ENCODE results near the gene HRH3. TPM values are rescaled to one million over a fixed set of nuclear protein-coding genes. Genes with fewer than 3 reads are reported as not detected.

Gene HRH3
- total RNA-seq, 4 donors from 2014 or later: not detected

DNA sequence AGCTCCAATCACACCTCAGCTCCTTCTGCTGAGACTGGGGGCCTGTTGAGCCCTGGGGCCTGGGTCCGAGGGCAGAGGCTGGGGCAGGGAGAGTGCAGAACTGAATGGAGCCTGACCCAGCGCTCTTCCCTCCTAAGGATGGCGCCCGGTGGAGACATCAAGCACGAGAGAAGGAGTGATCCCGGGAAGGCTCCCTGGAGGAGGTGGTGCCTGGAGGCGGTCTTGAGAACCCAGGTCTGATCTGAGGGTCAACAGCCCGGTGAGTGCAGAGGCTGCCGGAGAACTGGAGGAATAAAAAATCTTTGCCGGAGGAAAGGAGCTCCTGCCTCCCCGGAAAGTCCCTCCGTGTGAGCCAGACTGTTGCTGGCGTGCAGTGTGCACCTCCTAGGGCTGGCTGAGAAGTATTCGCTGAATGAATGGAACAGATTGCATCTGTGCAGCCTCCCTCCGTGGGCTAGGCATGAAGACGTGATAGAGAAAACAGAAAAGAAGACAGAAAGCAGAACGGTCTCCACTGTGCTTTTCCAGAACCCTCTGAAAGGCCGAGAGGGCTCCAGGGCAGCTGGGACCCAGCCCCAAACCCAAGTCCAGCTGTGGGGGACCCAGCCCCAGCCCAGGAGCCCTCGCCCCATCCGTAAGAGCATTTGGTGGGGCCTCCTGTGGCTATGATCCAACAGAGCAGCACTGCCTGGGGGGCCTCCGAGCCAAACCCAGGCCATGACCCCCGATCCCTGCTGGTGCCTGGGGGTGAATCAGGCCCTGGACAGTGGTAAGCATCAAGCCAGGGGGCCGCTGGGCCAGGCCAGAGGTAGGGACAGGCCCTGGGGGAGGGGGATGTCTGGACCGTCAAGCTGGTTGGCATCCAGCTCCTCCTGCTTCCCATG, 6.9 kb upstream of the HRH3 start:
- peaks cover 57% of the 10 kb centered on the region for H3K27me3 ChIP-seq
- H3K27ac ChIP-seq: no peak overlapping the region
- whole genome bisulfite sequencing: 51% methylated on average over 17 of the region's 24 CpGs
- H3K4me1 ChIP-seq: peaks cover 16% of the 10 kb centered on the region
- H3K36me3 ChIP-seq: no peaks in the 10 kb centered on the region
- no peaks in the 10 kb centered on the region for H3K9me3 ChIP-seq
- no peak overlapping the region for H3K4me3 ChIP-seq
- no peak for DNase-seq (ENCODE audit: low spot score in 2 of 2)
- no peak for TF ChIP-seq EP300 (IDR thresholded peaks at IDR 0.05)
- no peak for TF ChIP-seq POLR2A (IDR thresholded peaks at IDR 0.05)
- no peak for TF ChIP-seq POLR2AphosphoS5 (IDR thresholded peaks at IDR 0.05)
- TF ChIP-seq, protein P1, sequence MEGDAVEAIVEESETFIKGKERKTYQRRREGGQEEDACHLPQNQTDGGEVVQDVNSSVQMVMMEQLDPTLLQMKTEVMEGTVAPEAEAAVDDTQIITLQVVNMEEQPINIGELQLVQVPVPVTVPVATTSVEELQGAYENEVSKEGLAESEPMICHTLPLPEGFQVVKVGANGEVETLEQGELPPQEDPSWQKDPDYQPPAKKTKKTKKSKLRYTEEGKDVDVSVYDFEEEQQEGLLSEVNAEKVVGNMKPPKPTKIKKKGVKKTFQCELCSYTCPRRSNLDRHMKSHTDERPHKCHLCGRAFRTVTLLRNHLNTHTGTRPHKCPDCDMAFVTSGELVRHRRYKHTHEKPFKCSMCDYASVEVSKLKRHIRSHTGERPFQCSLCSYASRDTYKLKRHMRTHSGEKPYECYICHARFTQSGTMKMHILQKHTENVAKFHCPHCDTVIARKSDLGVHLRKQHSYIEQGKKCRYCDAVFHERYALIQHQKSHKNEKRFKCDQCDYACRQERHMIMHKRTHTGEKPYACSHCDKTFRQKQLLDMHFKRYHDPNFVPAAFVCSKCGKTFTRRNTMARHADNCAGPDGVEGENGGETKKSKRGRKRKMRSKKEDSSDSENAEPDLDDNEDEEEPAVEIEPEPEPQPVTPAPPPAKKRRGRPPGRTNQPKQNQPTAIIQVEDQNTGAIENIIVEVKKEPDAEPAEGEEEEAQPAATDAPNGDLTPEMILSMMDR (IDR thresholded peaks at IDR 0.05): no peak

DNA sequence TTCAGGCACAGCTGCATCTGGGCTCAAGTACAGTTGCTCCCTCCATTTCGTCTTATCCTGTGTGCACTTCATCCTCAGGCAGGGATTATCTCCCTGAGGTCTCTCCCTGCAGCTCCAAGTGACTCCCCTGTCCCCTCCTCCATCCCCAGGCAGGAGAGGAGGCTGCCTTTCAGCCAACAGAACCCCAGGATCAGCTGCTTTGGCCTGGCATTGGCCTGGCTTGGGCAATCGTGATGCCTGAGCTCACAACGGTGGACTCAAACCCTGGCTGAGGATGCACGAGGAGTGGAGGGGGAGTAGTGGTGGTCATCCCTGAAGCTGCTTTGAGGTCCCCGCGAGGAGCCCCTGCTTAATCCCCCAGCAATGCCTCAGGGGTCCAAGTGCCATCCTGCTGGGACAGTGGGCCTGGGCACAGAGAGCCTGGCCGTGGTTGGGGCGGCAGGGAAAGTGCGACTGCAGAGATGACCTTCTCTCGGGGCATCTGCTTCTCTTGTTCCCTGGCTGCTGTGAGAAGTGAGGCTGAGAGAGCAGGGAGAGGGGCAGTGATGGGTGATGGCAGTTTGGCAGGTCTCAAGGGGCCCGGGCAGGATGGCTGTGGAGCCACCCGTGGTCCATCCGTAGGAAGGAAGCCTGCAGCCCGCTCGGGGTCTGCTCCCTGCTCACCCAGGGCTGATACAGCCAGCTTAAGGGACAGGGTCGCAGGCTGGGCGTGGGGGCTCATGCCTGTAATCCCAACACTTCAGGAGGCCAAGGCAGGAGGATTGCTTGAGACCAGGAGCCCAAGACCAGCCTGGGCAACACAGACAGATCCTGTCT, 6.0 kb upstream of the HRH3 start:
- no peak for DNase-seq (ENCODE audit: low spot score in 2 of 2)
- no peak overlapping the region for H3K4me3 ChIP-seq
- no peaks in the 10 kb centered on the region for H3K9me3 ChIP-seq
- no peak for TF ChIP-seq POLR2AphosphoS5 (IDR thresholded peaks at IDR 0.05)
- TF ChIP-seq, protein P1 (IDR thresholded peaks at IDR 0.05): no peak
- TF ChIP-seq EP300 (IDR thresholded peaks at IDR 0.05): no peak
- TF ChIP-seq POLR2A (IDR thresholded peaks at IDR 0.05): no peak
- H3K36me3 ChIP-seq: no peaks in the 10 kb centered on the region
- H3K4me1 ChIP-seq: peaks cover 21% of the 10 kb centered on the region
- no peak overlapping the region for H3K27ac ChIP-seq
- WGBS: 87% methylated on average over 16 of the region's 17 CpGs
- H3K27me3 ChIP-seq: peaks cover 67% of the 10 kb centered on the region

GRCh38 chr20:62225026-62225425, 4.9 kb upstream of the HRH3 start:
- Histone ChIP-seq H3K36me3 (no peaks in the 10 kb centered on the region), H3K4me3 (no peak overlapping the region), H3K9me3 (no peaks in the 10 kb centered on the region), H3K4me1 (peaks cover 29% of the 10 kb centered on the region), H3K27ac (no peak overlapping the region), H3K27me3 (peaks cover 77% of the 10 kb centered on the region)
- DNase-seq (ENCODE audit: low spot score in 2 of 2): no peak
- 94% methylated on average over 8 of the region's 13 CpGs for WGBS
- TF ChIP-seq POLR2A (IDR thresholded peaks at IDR 0.05): no peak
- TF ChIP-seq, protein P1 (IDR thresholded peaks at IDR 0.05): no peak
- no peak for TF ChIP-seq POLR2AphosphoS5 (IDR thresholded peaks at IDR 0.05)
- no peak for TF ChIP-seq EP300 (IDR thresholded peaks at IDR 0.05)

- 70% methylated on average over 20 of the region's 21 CpGs for WGBS
- no peak for DNase-seq (ENCODE audit: low spot score in 2 of 2)
- TF ChIP-seq, protein P1 (IDR thresholded peaks at IDR 0.05): no peak
- no peak for TF ChIP-seq POLR2A (IDR thresholded peaks at IDR 0.05)
- TF ChIP-seq EP300 (IDR thresholded peaks at IDR 0.05): no peak
- Histone ChIP-seq H3K9me3 (no peaks in the 10 kb centered on the region), H3K27me3 (peaks cover 84% of the 10 kb centered on the region), H3K4me1 (peaks cover 36% of the 10 kb centered on the region), H3K36me3 (no peaks in the 10 kb centered on the region), H3K4me3 (no peak overlapping the region), H3K27ac (no peak overlapping the region)
Observed at GRCh38 chr20:62224113-62224855, 4.2 kb upstream of the HRH3 start.

Measured in suprapubic skin (tissue), 4 donors.